HG03460 (cell line): ENCODE results near the gene FLT3LG.

Experiments used
- ATAC-seq: cut with Tn5 transposase; IDR thresholded peaks from one replicate; pipeline ENCODE4 v1.9.1; 2021; ENCODE audit not compliant: unreplicated experiment

FLT3LG gene

DNA sequence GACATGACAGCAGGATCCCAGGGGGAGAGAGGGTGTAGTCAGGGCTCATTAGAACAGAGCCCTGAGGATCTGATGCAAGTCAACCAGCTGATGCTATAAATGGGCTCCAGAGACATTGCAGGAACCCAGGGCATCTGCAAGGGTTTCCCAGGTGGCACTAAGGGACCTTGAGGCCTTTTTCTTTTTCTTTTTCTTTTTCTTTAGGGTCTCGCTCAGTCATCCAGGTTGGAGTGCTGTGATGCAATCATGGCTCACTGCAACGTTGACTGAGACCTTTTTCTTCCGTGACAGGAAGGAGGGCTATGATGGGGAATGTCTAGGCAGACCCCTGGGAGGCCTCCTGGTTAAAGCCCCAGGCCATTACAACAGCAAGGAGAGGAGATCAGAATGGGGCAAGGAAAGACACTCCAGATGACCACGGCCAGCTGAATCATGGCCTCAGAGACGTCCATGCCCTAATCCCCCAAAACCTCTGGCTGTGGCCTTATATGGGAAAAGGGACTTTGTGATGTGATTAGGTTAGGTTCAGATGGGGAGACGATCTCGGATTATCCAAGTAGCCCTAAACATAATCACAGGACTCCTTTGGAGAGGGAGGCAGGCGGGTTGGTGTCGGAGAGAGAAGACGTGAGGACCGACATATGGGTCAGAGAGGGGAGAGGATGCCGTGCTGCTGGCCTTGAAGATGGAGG lies 33.9 kb downstream of the FLT3LG start:
- ATAC-seq, result no peak

DNA sequence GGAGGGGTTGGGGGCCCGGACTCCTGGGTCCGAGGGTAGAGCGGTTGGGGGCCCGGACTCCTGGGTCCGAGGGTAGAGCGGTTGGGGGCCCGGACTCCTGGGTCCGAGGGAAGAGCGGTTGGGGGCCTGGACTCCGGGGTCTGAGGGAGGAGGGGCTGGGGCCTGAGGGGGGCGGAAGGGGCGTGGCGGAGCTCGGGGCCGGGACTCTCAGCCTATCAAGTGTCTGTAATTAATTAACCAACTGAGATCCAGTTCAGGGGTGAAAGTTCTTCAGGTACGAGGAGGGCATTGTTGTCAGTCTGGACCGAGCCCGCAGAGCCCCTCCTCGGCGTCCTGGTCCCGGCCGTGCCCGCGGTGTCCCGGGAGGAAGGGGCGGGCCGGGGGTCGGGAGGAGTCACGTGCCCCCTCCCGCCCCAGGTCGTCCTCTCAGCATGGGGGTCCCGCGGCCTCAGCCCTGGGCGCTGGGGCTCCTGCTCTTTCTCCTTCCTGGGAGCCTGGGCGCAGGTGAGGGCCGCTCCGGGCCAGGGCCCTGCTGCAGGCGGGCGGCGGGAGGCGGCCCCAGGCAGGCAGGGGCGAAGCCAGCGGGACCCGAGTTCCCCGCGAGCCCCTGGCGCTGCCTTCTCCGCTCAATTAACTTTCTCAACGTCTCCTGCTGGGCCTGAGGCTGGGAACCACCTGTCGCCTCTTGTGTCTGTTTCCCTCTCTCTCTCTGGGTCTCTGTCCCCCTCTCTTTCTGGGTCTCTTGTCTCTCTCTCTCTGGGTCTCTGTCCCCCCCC lies 39.1 kb downstream of the FLT3LG start:
- ATAC-seq, result no peak

DNA sequence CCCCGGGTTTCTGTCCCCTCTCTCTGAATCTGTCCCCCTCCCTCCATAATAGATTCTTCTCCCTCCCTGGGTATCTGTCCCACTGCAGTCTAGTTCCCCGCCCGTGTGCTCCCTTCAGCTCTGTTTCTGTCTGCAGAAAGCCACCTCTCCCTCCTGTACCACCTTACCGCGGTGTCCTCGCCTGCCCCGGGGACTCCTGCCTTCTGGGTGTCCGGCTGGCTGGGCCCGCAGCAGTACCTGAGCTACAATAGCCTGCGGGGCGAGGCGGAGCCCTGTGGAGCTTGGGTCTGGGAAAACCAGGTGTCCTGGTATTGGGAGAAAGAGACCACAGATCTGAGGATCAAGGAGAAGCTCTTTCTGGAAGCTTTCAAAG lies 39.7 kb downstream of the FLT3LG start:
- ATAC-seq, result no peak

DNA sequence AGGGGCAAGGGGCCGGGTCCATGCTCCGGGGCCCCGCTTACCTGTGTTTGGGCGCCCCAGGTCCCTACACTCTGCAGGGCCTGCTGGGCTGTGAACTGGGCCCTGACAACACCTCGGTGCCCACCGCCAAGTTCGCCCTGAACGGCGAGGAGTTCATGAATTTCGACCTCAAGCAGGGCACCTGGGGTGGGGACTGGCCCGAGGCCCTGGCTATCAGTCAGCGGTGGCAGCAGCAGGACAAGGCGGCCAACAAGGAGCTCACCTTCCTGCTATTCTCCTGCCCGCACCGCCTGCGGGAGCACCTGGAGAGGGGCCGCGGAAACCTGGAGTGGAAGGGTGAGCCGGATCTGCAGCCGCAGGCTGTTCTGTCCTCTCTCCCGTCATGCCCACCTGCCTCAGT lies 40.1 kb downstream of the FLT3LG start:
- no peak for ATAC-seq

DNA sequence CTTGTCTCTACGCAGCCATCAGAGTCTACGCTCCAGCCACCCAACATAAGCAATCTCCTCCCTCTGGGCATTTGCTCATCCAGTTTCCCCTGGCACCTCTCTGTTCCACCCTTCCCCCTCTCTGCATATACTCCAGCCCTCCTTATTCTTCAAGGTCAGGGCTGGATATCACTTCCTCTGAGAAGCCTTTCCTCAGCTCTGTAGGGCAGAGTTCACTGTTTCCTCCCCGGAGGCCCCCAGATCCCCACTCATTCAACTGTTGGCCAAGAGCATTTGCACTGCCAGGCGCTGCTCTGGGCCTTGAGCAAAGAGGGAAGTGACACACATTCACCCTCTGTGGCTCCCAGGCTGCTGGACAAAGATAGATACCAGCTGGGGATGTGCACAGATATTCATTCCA lies 41.8 kb downstream of the FLT3LG start:
- no peak for ATAC-seq

DNA sequence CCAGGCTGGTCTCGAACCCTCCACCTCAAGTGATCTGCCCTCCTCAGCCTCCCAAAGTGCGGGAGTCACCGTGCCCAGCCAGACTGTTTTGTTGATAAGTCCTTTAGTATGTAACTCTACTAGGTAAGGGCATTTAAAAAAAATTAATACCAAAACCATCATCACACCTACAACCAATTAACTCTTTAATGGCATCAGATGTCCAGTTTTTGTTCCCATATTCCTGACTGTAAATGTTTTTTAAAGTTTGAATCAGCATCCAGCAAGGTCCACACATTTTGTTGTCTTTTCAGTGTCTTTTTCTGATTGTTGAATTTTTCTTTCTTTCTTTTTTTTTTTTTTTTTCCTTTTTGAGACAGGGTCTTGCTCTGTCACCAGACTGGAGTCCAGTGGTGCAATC lies 44.0 kb downstream of the FLT3LG start:
- no peak for ATAC-seq

DNA sequence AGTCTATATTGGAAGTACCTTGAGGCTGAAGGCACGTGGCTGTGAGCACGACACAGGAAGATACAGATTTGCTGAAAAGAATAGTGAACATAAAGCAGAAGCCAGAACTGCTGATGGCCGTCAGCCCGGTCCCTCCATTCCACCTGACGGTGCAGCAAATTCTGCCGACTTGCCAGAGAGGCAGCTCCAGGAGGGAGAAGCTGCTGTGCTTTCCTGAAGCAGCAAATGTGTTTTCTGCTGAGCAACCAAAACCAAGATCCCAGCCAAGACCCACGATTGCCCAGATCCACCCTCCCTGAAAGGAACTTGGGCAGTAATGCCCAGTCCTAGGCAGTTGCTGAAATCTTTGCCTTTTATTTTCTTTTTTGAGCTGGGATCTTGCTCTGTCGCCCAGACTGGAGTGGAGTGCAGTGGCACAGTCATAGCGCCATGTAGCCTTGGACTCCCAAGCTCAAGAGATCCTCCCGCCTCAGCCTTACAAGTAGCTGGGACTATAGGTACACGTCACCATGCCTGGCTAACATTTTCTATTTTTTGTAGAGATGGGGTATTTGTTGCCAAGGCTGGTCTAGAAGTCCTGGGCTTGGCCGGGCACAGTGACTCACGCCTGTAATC lies 46.8 kb downstream of the FLT3LG start:
- ATAC-seq, result no peak

DNA sequence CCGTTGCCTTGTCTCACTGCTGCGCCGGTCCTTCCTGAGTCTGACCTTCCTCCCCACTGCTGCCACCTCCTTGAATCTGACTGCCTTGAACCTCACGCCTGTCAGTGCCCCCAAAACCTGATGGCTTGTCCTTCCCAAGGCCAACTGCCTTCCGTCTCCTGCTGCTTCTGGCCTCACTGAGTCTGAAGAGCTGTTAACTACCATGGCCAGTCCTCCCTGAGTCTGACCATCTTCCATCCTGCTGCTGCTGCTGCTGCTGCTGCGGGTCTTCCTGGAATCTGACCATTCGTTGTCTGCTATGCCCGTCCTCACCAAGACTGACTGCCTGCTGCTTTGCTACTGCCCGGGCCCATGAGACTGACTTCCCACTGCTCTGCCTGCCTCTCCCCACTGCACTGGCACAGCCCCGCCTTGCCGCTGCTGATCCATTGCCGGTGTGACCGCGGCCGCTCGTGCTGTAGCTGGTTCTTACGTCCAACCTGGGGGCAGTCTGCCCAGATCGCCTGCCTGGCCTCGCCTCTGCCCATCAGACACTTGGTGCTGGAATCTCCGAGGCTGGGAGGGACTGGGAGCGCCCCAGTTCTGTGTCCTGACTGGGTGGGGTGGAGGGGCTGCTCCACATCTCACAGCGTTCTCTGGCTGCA lies 50.9 kb downstream of the FLT3LG start:
- no peak for ATAC-seq

DNA sequence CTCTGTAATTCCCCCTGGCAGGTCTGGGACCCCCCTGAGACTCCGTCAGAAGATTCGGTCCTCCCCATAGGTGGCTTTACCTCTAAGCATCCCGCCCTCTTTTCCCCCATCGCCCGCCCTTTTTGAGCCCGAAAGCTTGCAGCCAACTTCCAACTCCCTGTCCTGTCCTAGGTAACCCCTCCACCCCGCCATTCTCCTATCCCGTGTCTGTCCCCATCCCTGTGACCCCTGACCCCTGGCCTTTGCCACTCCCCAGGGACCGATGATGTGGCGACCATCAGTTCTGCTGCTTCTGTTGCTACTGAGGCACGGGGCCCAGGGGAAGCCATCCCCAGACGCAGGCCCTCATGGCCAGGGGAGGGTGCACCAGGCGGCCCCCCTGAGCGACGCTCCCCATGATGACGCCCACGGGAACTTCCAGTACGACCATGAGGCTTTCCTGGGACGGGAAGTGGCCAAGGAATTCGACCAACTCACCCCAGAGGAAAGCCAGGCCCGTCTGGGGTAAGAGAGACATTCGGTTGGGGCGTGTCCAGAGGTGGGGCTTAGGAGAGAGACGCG lies 54.3 kb downstream of the FLT3LG start:
- ATAC-seq, result no peak

DNA sequence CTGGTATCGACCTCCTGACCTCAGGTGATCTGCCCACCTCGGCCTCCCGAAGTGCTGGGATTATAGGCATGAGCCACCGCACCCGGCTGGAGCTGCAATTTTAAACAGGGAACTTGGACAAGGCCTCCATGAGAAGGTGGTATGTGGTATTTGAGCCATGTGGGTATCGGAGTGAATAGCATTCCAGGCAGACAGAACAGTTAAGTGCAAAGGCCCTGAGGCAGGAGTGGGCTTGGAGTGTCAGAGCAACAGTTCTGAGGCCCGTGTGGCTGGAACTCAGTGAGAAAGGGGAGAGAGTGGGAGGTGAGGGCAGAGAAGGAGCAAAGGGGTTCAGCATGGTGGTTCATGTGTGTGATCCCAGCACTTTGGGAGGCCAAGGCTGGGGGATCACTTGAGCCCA lies 56.7 kb downstream of the FLT3LG start:
- no peak for ATAC-seq

DNA sequence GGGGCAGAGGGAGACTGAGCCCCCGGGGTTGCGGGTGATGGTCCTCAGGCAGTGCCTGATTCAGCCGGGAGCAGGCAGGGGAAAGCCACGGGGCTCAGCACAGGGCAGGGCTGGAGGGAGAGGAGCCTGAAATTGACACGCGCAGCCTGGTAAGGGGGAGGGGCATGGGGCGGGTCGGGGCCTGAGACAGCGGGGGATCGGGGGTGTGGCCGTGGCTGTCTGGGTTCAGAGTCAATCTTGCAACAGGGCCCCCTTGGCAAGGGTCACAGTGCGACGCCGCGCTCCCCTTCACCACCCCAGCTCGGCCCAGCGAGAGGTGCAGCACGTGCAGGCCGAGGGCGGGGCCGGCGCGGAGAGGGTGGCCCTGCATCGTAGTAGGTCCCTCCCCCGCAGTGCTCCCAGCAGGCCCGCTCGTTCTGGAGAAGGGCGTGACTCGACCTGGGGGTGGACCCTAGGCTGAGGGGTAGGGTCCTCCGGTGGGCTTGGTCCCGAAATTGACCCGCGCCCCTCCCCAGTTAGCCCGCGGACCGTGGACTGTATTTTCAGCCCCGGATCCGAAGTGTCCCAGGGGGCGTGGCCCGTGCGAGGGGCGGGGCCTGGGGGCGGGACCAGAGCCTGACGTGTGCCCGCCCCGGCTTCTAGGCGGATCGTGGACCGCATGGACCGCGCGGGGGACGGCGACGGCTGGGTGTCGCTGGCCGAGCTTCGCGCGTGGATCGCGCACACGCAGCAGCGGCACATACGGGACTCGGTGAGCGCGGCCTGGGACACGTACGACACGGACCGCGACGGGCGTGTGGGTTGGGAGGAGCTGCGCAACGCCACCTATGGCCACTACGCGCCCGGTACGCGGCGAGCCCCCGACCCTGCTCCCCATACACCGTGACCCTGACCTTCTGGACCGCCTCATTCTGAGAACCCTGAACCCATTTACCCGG lies 59.8 kb downstream of the FLT3LG start:
- peak; percentile 74 for ATAC-seq

DNA sequence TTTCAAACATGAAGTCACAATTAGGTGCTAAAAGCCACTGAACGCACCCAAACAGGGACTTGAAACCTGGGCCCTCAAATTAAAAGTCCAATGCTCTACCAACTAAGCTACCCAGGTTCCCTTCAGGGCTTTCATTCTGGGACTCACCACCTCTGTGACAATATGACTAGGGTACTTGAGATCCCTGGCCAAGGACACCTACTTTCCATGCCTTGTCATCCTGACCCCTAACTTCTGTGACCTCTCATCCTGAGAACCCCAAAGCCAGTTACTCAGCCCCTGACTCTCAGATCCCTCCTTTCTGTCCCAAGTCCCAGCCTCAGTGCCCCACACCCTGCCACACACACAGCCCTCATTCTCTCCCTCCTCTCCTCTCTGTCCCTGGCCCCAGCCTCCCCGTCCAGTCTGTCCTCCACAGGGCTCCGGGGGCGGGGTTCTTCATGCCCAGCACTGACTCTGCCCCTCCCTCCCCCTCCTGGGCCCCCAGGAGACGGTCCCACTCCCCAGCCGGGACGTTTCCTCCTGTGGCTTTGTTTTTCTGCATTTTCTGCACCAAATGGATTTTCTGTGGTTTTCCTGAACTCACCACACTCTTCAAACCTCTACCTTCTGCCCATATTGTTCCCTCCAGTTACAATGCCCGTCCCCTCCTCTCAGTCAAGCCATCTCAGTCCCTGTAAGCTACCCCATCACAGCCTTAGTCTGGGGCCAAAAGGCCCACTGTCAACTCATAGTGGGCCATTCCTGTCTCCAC lies 60.8 kb downstream of the FLT3LG start:
- ATAC-seq, result no peak
